Mesothelial cell of epicardium (in vitro differentiated cells): ENCODE results near the gene RAB1A. TPM values are rescaled to one million over a fixed set of nuclear protein-coding genes. Genes with fewer than 3 reads are reported as not detected.
"Not testable (repeated sequence)": the region's sequence is repeated elsewhere in the genome, so short reads cannot be mapped to it uniquely, and the experiment has no call there.

Source experiments
- DNase-seq, 2 experiments: peaks; one replicate each; pipeline ENCODE4 v3.0.0; 2021; ENCODE audit warnings: low spot score in 2 of 2; ENCODE audit not compliant: unreplicated experiment in 2 of 2
- H3K27ac Mint-ChIP-seq: 2 replicates; pipeline ENCODE4 v1.8.0; 2021; ENCODE audit warnings: mixed read lengths
- H3K27me3 Mint-ChIP-seq: 2 replicates; pipeline ENCODE4 v1.8.0; 2021; ENCODE audit warnings: low read depth, mixed read lengths
- H3K36me3 Mint-ChIP-seq: 2 replicates; pipeline ENCODE4 v1.8.0; 2021; ENCODE audit warnings: mixed read lengths
- H3K4me1 Mint-ChIP-seq: 2 replicates; pipeline ENCODE4 v1.8.0; 2021; ENCODE audit warnings: mixed read lengths
- H3K4me3 Mint-ChIP-seq: 2 replicates; pipeline ENCODE4 v1.8.0; 2021; ENCODE audit warnings: mild to moderate bottlenecking, moderate library complexity, mixed read lengths
- H3K9me3 Mint-ChIP-seq: 2 replicates; pipeline ENCODE4 v1.8.0; 2021; ENCODE audit warnings: mixed read lengths
- total RNA-seq: library from RNA; stranded (reverse); gene quantifications from 3 replicates; pipeline ENCODE4 v1.2.1, GENCODE V29; 2021
- TF ChIP-seq, protein P1 (sequence below): fragments of 200-600 bp; sonication (generic); IDR thresholded peaks from one replicate; pipeline ENCODE4 v1.5.0; 2021; ENCODE audit warnings: antibody characterized with exemption; ENCODE audit not compliant: unreplicated experiment

Gene RAB1A
- total RNA-seq, 1 donor from 2014 or later = 126 TPM

GRCh38 chr2:65158557-65158956 is 28.7 kb upstream of the RAB1A start:
- no peak overlapping the region for H3K27ac Mint-ChIP-seq
- no peak overlapping the region for H3K4me3 Mint-ChIP-seq
- TF ChIP-seq, protein P1, sequence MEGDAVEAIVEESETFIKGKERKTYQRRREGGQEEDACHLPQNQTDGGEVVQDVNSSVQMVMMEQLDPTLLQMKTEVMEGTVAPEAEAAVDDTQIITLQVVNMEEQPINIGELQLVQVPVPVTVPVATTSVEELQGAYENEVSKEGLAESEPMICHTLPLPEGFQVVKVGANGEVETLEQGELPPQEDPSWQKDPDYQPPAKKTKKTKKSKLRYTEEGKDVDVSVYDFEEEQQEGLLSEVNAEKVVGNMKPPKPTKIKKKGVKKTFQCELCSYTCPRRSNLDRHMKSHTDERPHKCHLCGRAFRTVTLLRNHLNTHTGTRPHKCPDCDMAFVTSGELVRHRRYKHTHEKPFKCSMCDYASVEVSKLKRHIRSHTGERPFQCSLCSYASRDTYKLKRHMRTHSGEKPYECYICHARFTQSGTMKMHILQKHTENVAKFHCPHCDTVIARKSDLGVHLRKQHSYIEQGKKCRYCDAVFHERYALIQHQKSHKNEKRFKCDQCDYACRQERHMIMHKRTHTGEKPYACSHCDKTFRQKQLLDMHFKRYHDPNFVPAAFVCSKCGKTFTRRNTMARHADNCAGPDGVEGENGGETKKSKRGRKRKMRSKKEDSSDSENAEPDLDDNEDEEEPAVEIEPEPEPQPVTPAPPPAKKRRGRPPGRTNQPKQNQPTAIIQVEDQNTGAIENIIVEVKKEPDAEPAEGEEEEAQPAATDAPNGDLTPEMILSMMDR = no peak
- no peak for DNase-seq
- no peaks in the 10 kb centered on the region for H3K9me3 Mint-ChIP-seq
- no peaks in the 10 kb centered on the region for H3K36me3 Mint-ChIP-seq
- H3K4me1 Mint-ChIP-seq = peaks cover 5% of the 10 kb centered on the region
- no peaks in the 10 kb centered on the region for H3K27me3 Mint-ChIP-seq

- H3K4me1 Mint-ChIP-seq, H3K4me3 Mint-ChIP-seq, H3K27ac Mint-ChIP-seq, H3K36me3 Mint-ChIP-seq, H3K9me3 Mint-ChIP-seq, DNase-seq, H3K27me3 Mint-ChIP-seq: not testable (repeated sequence)
These were observed 27.9 kb upstream of the RAB1A start for GRCh38 chr2:65157856-65158255.

- H3K4me1 Mint-ChIP-seq = peaks cover 5% of the 10 kb centered on the region
- H3K27me3 Mint-ChIP-seq = no peaks in the 10 kb centered on the region
- no peaks in the 10 kb centered on the region for H3K9me3 Mint-ChIP-seq
- TF ChIP-seq, protein P1 = no peak
- H3K27ac Mint-ChIP-seq = no peak overlapping the region
- no peak overlapping the region for H3K4me3 Mint-ChIP-seq
- DNase-seq = no peak
- H3K36me3 Mint-ChIP-seq = no peaks in the 10 kb centered on the region
These were observed 26.1 kb upstream of the RAB1A start for GRCh38 chr2:65156041-65156440.

GRCh38 chr2:65153515-65153914 is 23.6 kb upstream of the RAB1A start:
- no peaks in the 10 kb centered on the region for H3K27me3 Mint-ChIP-seq
- H3K36me3 Mint-ChIP-seq = no peaks in the 10 kb centered on the region
- TF ChIP-seq, protein P1 = no peak
- no peak for DNase-seq
- H3K4me3 Mint-ChIP-seq = no peak overlapping the region
- H3K9me3 Mint-ChIP-seq = no peaks in the 10 kb centered on the region
- H3K4me1 Mint-ChIP-seq = peaks cover 5% of the 10 kb centered on the region
- H3K27ac Mint-ChIP-seq = no peak overlapping the region

DNA sequence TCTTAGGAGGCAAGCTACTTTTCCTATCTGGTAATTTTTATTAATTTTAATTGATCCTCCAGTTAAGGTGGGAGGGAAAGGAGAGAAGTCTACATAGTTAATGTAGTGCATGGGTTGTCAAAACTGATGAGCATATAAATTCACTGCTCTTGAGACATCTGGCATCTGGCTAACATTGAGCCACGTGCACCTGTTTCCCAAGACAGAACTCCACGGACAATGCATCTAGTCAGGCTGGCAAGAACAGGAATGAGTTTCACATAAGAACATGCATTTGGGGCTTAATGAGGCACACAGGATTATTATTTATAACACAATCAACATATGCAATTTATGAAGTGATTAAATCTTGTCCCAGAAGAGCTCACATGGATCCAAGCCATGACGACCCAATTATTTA is 16.2 kb upstream of the RAB1A start:
- peaks cover 4% of the 10 kb centered on the region for H3K9me3 Mint-ChIP-seq
- H3K36me3 Mint-ChIP-seq = no peaks in the 10 kb centered on the region
- H3K4me1 Mint-ChIP-seq = no peaks in the 10 kb centered on the region

GRCh38 chr2:65144571-65144970 is 14.7 kb upstream of the RAB1A start:
- Mint-ChIP-seq H3K27me3 (peaks cover 12% of the 10 kb centered on the region), H3K4me3 (no peak overlapping the region), H3K4me1 (no peaks in the 10 kb centered on the region), H3K27ac (no peak overlapping the region), H3K36me3 (no peaks in the 10 kb centered on the region), H3K9me3 (peaks cover 4% of the 10 kb centered on the region)
- DNase-seq = no peak
- TF ChIP-seq, protein P1 = no peak

More for the DNA sequence above, 16.2 kb upstream of the RAB1A start:
- TF ChIP-seq, protein P1 = no peak
- H3K4me3 Mint-ChIP-seq = no peak overlapping the region
- peaks cover 12% of the 10 kb centered on the region for H3K27me3 Mint-ChIP-seq
- H3K27ac Mint-ChIP-seq = no peak overlapping the region
- no peak for DNase-seq
